ENCODE results near the gene YTHDF1.
A peak's percentile ranks its signal among the peaks of the same experiment; 100 is the strongest.
"Not testable (repeated sequence)": the region's sequence is repeated elsewhere in the genome, so short reads cannot be mapped to it uniquely, and the experiment has no call there.

YTHDF1 gene

GRCh38 chr20:63216041-63216848, at the start of gene YTHDF1:
Gene YTHDF1 (minus strand): TSS chr20:63216131. CDS start chr20:63215892, 239 bp downstream.
- peak; percentile 95 for DNase-seq

GRCh38 chr20:63264519-63264918, 48.6 kb upstream of the YTHDF1 start:
- no peak for DNase-seq

GRCh38 chr20:63264000-63264399, 48.1 kb upstream of the YTHDF1 start:
- DNase-seq, result no peak

- DNase-seq, result no peak
Observed at GRCh38 chr20:63262836-63263235, 46.9 kb upstream of the YTHDF1 start.

GRCh38 chr20:63261795-63262528, 46.0 kb upstream of the YTHDF1 start:
- DNase-seq, result no peak

- DNase-seq, result no peak
Observed at GRCh38 chr20:63261060-63261794, 45.3 kb upstream of the YTHDF1 start.

GRCh38 chr20:63260521-63260920, 44.6 kb upstream of the YTHDF1 start:
- no peak for DNase-seq

GRCh38 chr20:63259734-63260460, 44.0 kb upstream of the YTHDF1 start:
- DNase-seq, result no peak

GRCh38 chr20:63258781-63259180, 42.9 kb upstream of the YTHDF1 start:
- DNase-seq, result no peak

- no peak for DNase-seq
Observed at GRCh38 chr20:63257629-63258028, 41.7 kb upstream of the YTHDF1 start.

GRCh38 chr20:63256954-63257353, 41.0 kb upstream of the YTHDF1 start:
- no peak for DNase-seq

GRCh38 chr20:63255931-63256704, 40.2 kb upstream of the YTHDF1 start:
- no peak for DNase-seq

GRCh38 chr20:63254606-63255384, 38.9 kb upstream of the YTHDF1 start:
- DNase-seq, result no peak

GRCh38 chr20:63254232-63254605, 38.3 kb upstream of the YTHDF1 start, which contains the start of gene NKAIN4:
Gene NKAIN4 (minus strand): TSS chr20:63254463. CDS start chr20:63254450, 13 bp downstream.
- no peak for DNase-seq

GRCh38 chr20:63253438-63254231, 37.7 kb upstream of the YTHDF1 start:
- no peak for DNase-seq

- no peak for DNase-seq
Observed at GRCh38 chr20:63253065-63253437, 37.1 kb upstream of the YTHDF1 start.

- DNase-seq, result no peak
Observed at GRCh38 chr20:63252284-63252711, 36.4 kb upstream of the YTHDF1 start.

- DNase-seq, result not testable (repeated sequence)
Observed at GRCh38 chr20:63251350-63251749, 35.4 kb upstream of the YTHDF1 start.

GRCh38 chr20:63249891-63250290, 34.0 kb upstream of the YTHDF1 start:
- no peak for DNase-seq
